Loucy (cell line): ENCODE measurements around the gene SIM2.

Experiments
- CTCF ChIP-seq: fragments of 200-600 bp; sonication (generic); conservative IDR thresholded peaks from 2 replicates; pipeline ENCODE4 v1.5.1; 2014; ENCODE audit warnings: mild to moderate bottlenecking, antibody characterized with exemption, low read length
- EZH2phosphoT487 ChIP-seq: fragments of 200-600 bp; IDR thresholded peaks from 2 replicates; pipeline ENCODE4 v1.6.1; 2018; ENCODE audit warnings: antibody characterized with exemption, mild to moderate bottlenecking, moderate library complexity, borderline replicate concordance

DNA sequence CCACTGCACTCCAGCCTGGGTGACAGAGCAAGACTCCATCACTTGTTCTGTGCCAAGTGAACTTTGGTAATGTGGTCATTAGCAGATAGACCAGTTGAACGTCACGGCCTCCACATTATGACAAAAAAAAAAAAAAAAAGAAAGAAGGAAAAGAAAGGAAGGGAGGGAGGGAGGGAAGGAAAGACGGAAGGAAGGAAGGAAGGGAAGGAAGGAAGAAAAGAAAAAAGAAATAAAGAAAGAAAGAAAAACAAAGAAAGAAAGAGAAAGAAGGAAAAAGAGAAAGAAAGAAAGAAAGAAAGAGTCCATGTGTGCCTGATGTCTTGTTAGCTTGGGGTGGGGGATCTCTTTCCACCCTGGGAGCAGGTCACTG, 45.3 kb downstream of the SIM2 start:
- TF ChIP-seq CTCF (no peak), EZH2phosphoT487 (no peak)
